ENCODE measurements around the gene WNT3A. TPM values are rescaled to one million over a fixed set of nuclear protein-coding genes. Genes with fewer than 3 reads are reported as not detected.
A peak's percentile ranks its signal among the peaks of the same experiment; 100 is the strongest.

WNT3A gene
- total and polyA plus RNA-seq, 3 donors from 2014 or later, result 0.08 to 0.19 (median 0.13) TPM

DNA sequence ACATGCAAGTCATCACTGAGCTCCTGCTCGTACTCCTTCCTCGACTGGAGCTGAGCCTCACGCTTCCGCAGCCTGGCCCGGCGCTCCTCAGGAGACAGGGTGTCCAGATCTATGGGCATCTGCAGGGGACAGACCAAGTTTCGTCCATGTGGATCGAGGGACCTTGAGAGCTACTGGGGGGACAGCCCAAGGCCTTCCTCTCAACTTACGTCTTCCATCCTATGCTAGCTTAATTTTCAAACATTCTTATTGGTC, 99.9 kb downstream of the WNT3A start:
- 89 to 90% methylated on average over 9 of the region's 9 CpGs for WGBS, 2 donors

DNA sequence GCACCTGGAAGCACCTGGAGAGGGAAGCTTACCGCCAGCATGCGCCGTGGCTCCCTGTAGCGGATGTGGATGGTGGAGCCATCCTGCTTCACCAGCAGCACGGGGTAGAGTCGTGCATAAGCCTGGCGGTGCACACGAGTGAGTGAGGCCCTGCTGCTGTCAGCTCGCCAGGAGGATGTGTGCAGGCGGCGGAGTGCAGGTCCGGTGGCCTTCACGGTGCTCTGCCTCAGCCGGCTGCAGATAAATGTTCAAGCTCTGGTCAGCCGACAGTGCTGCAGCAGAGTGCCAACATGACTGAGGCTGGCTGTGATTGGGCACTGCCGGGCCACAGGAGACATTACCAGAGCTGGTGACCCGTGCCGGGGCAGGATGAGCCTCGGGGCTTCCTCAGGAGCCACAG, 100.8 kb downstream of the WNT3A start:
- 84 to 87% methylated on average over 6 to 19 of the region's 19 CpGs for WGBS, 2 donors
- no peak for TF ChIP-seq POLR2A (IDR thresholded peaks at IDR 0.05)
- TF ChIP-seq, protein P1, sequence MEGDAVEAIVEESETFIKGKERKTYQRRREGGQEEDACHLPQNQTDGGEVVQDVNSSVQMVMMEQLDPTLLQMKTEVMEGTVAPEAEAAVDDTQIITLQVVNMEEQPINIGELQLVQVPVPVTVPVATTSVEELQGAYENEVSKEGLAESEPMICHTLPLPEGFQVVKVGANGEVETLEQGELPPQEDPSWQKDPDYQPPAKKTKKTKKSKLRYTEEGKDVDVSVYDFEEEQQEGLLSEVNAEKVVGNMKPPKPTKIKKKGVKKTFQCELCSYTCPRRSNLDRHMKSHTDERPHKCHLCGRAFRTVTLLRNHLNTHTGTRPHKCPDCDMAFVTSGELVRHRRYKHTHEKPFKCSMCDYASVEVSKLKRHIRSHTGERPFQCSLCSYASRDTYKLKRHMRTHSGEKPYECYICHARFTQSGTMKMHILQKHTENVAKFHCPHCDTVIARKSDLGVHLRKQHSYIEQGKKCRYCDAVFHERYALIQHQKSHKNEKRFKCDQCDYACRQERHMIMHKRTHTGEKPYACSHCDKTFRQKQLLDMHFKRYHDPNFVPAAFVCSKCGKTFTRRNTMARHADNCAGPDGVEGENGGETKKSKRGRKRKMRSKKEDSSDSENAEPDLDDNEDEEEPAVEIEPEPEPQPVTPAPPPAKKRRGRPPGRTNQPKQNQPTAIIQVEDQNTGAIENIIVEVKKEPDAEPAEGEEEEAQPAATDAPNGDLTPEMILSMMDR (IDR thresholded peaks at IDR 0.05), result no peak
- intact Hi-C loops (cut with DNase I; ENCODE audit: low total_unique reads), result no loop called here

More for the DNA sequence above, 99.9 kb downstream of the WNT3A start:
- TF ChIP-seq POLR2A (IDR thresholded peaks at IDR 0.05), result no peak
- TF ChIP-seq, protein P1 (IDR thresholded peaks at IDR 0.05), result no peak
- intact Hi-C loops (cut with DNase I; ENCODE audit: low total_unique reads), result no loop called here
- no peaks in the 10 kb centered on the region for H3K27me3 ChIP-seq
- no peak overlapping the region for H3K27ac ChIP-seq
- no peak for DNase-seq
- H3K4me1 ChIP-seq, result peaks cover 25% of the 10 kb centered on the region
- H3K9me3 ChIP-seq, result no peaks in the 10 kb centered on the region
- no peak overlapping the region for H3K4me3 ChIP-seq
- H3K36me3 ChIP-seq (ENCODE audit: low read depth, missing control alignments), result no peaks in the 10 kb centered on the region

DNA sequence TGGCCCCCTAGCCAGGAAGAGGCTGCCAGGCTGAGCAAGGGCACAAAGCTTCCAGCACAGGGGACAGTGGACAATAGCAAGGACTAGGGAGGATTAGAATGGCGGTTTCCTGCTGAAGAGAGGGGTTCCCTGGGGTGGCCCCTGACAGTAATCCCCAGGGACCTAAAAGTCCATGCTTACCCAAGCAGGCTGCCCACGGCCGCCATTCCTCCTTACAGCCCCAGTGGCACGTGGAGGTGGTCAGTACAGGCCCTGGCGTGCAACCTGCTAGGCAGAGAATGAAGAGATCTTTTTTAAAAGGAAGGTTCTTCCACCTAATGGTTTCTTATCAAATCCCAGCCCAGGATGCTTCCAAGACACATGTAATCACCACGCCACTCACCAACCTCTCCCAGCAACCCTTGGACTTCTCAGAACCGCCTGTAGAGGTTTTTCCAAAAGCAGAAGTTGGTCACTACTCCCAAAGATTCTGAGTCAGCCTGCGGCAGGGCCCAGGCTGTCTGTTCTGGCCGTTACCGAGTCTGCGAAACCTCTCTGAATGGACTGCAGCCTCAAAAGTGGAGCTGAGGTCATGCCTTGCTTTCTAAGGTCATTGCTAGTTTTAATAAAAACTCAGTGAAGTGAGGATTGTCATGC, 101.4 kb downstream of the WNT3A start:
- WGBS, 2 donors, result 63 to 64% methylated on average over 11 of the region's 11 CpGs
- Histone ChIP-seq H3K9me3 (no peaks in the 10 kb centered on the region), H3K4me3 (peak overlapping the region; percentile 75 to 92), H3K27me3 (no peaks in the 10 kb centered on the region), H3K4me1 (peaks cover 20% of the 10 kb centered on the region), H3K36me3 (ENCODE audit: low read depth, missing control alignments) (no peaks in the 10 kb centered on the region), H3K27ac (peak overlapping the region; percentile 96 to 98)
- no peak for DNase-seq
- intact Hi-C loops (cut with DNase I; ENCODE audit: low total_unique reads), result no loop called here
- TF ChIP-seq, protein P1 (IDR thresholded peaks at IDR 0.05), result no peak
- TF ChIP-seq POLR2A (IDR thresholded peaks at IDR 0.05), result no peak

More for the DNA sequence above, 100.8 kb downstream of the WNT3A start:
- peaks cover 20% of the 10 kb centered on the region for H3K4me1 ChIP-seq
- H3K27ac ChIP-seq, result no peak overlapping the region
- DNase-seq, result no peak
- no peaks in the 10 kb centered on the region for H3K27me3 ChIP-seq
- no peaks in the 10 kb centered on the region for H3K9me3 ChIP-seq
- H3K4me3 ChIP-seq, result no peak overlapping the region
- no peaks in the 10 kb centered on the region for H3K36me3 ChIP-seq (ENCODE audit: low read depth, missing control alignments)

DNA sequence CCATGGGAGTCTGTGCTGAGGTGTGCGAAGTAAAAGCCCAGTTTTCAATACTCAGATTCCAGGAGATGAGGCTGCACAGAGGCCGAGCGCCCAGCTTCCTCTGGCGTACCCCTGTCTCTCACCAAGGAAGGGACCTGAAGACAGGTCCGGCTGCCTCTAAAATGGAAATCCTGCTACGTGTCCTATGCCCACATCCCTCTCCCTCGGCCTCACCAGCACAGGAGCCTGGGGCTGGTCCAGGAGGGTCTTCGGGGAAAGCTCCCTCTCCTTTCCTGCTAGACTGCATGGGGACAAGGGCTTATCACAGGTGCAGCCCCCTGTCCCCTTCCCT, 101.9 kb downstream of the WNT3A start:
- H3K9me3 ChIP-seq, result no peaks in the 10 kb centered on the region
- TF ChIP-seq, protein P1 (IDR thresholded peaks at IDR 0.05), result no peak
- no peak for TF ChIP-seq POLR2A (IDR thresholded peaks at IDR 0.05)
- no peaks in the 10 kb centered on the region for H3K27me3 ChIP-seq
- H3K4me1 ChIP-seq, result peaks cover 16% of the 10 kb centered on the region
- intact Hi-C loops (cut with DNase I; ENCODE audit: low total_unique reads), result no loop called here
- H3K4me3 ChIP-seq, result peak overlapping the region; percentile 75 to 92
- 1 to 2% methylated on average over 8 of the region's 8 CpGs for WGBS, 2 donors
- no peaks in the 10 kb centered on the region for H3K36me3 ChIP-seq (ENCODE audit: low read depth, missing control alignments)
- peak overlapping the region; percentile 96 to 98 for H3K27ac ChIP-seq
- DNase-seq, result no peak
